Skeletal muscle satellite cell (primary cell): ENCODE measurements around the gene RAD23B. TPM values are rescaled to one million over a fixed set of nuclear protein-coding genes. Genes with fewer than 3 reads are reported as not detected.
A peak's percentile ranks its signal among the peaks of the same experiment; 100 is the strongest.

ENCODE experiments used
- H3K27me3 ChIP-seq: 2 replicates; pipeline ENCODE4 v1.7.0; 2013; ENCODE audit warnings: low read length; ENCODE audit not compliant: control insufficient read depth, insufficient read depth
- H3K36me3 ChIP-seq: 2 replicates; pipeline ENCODE4 v1.7.0; 2013; ENCODE audit warnings: mild to moderate bottlenecking, control low read depth, low read length; ENCODE audit not compliant: insufficient read depth
- H3K4me1 ChIP-seq: 2 replicates; pipeline ENCODE4 v1.7.0; 2013; ENCODE audit warnings: low read length; ENCODE audit not compliant: control insufficient read depth, insufficient read depth
- H3K4me2 ChIP-seq: 2 replicates; pipeline ENCODE4 v1.7.0; 2013; ENCODE audit warnings: mild to moderate bottlenecking, low read length
- H3K4me3 ChIP-seq: 2 replicates; pipeline ENCODE4 v1.7.0; 2013; ENCODE audit warnings: low read length
- H3K9ac ChIP-seq: 2 replicates; pipeline ENCODE4 v1.7.0; 2013; ENCODE audit warnings: mild to moderate bottlenecking, low read depth, low read length, moderate library complexity
- H3K9me3 ChIP-seq: replicated peaks from 2 replicates; pipeline ENCODE4 v1.7.0; 2013; ENCODE audit warnings: mild to moderate bottlenecking, control low read depth, low read length
- total RNA-seq: library from RNA; depleted of rRNA; stranded (reverse); fragments of >200 nt; gene quantifications from 2 replicates; pipeline ENCODE4 v1.2.3, GENCODE V29; 2012; rRNA removed

Gene RAD23B
- 111 and 146 TPM in 2 replicates for total RNA-seq

DNA sequence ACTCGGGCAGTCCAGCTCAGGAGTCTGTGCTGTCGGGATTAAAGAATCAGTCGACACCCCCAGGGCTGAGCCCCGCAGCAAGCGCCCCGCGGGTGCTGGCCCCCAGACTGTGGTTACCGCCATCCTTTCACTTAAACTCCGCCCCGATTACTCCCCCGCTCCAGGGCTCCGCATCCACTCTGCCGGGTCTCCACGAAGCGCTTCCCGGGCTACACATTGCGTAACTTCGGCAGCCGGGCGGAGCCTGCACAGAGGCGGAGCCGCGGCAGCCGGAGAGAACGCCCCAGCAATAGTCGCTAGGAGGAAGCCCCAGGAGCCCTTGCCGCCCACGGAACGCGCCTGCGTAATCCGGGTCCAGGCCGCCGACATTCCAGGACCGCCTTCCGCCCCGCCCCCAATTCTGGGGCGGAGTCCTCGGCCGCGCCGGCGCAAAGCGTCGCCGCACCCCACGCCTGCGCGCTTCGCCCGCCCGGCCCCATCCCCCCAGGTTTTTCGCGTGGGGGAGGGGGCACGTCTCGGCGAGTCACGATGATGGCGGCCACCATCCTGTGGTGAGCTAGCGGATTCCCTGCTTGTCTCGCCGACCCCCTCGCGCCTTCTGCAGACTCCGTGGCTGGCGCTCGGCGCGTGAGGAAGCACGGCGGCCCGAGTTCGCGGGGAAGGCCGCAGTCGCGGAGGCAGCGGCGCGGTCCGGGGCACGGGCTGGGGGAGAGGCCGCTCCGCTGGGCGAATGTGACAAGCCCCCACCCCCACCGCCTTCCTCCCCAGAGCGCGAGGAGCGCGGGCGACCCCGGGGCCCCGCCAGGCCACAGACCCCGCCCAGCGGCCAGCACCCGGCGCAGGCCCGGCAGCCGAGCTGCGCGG is at the start of gene RAD23B:
Gene RAD23B (plus strand): TSS at position 521 of the 864 bp plus-strand sequence. CDS start 351 bp downstream, outside the sequence.
- H3K9me3 ChIP-seq, result no peaks in the 10 kb centered on the region
- no peaks in the 10 kb centered on the region for H3K27me3 ChIP-seq
- peak within 1 kb of the TSS; percentile 91 for H3K4me2 ChIP-seq
- H3K9ac ChIP-seq, result peak within 1 kb of the TSS; percentile 98
- H3K4me3 ChIP-seq, result peak within 1 kb of the TSS; percentile 96
- peaks cover 17% of the 10 kb centered on the region for H3K4me1 ChIP-seq
- H3K36me3 ChIP-seq, result no peaks in the 10 kb centered on the region

DNA sequence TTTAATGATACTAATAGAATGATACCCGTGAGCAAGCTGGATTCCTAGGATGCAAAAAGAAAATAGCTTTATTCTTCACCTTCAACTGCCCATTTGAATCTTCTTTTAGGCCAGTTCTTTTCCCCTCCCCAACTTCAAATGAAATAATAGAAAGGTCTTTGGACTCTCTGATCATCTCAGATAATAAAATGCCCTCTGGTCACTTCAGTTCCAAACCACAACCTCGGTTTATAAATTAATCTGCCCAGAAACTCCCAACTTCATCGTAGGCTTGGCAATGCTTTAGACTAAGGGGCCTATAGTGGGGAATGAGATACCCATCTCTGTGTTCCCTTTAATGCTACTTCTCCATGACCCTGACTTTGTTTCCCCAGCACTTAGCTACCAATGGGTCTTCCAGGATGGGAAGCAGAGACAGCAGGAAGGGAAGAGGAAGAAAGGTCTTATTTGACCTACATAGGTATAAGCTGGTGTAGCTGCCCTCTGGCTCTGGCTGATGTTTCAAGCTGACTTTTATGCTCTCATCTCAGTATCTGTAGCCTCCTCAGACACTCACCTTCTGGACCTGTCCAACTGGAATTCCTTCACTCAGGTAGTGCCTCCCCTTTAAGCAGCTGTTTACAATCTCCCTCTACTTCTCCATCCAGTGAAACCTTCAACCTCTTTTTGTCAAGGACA is 47.2 kb upstream of the RAD23B start:
- Histone ChIP-seq H3K9ac (no peak overlapping the region), H3K4me2 (no peak overlapping the region), H3K9me3 (no peaks in the 10 kb centered on the region), H3K27me3 (peaks cover 7% of the 10 kb centered on the region), H3K4me1 (no peaks in the 10 kb centered on the region), H3K36me3 (no peaks in the 10 kb centered on the region), H3K4me3 (no peak overlapping the region)

DNA sequence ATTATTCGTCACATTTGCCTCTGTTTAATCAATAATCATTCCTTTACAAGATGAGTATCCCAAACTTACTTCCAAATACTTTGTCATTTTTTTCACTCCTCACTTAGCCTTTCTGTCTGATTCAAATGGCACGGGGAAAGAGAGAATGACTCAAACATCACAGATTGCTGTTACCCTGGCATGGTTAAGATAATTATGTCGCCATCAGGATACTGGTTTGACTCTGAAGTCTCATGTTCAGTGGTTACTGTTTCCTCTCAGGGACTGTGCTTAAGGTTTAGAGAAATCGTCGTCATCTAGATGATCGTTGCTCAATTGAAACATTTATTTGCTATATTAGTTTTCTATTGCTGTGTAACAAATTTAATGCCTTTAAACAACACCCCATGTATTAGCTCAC is 45.2 kb upstream of the RAD23B start:
- no peaks in the 10 kb centered on the region for H3K36me3 ChIP-seq
- no peak overlapping the region for H3K9ac ChIP-seq
- no peaks in the 10 kb centered on the region for H3K27me3 ChIP-seq
- no peak overlapping the region for H3K4me2 ChIP-seq
- no peaks in the 10 kb centered on the region for H3K4me1 ChIP-seq
- no peak overlapping the region for H3K4me3 ChIP-seq
- H3K9me3 ChIP-seq, result no peaks in the 10 kb centered on the region

DNA sequence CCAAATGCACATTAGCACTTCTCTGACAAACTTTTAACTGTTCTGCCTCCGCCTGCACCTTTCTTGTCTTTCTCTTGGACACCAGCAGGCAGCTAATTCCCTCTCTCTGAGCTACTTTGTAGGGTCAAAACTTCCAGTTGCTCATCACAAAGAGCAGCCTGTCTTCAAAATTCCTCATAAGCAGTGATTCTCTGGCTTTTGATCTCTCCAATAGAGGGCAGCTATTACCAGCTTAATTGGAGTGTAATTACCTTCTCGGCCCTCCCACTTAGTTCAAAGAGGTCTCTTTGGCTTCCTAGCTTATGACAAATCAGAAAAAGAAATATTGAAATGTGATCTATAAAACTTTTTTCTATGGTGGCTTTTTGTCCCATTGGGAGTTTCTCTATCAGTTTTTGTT is 43.6 kb upstream of the RAD23B start:
- Histone ChIP-seq H3K4me2 (no peak overlapping the region), H3K9ac (no peak overlapping the region)

DNA sequence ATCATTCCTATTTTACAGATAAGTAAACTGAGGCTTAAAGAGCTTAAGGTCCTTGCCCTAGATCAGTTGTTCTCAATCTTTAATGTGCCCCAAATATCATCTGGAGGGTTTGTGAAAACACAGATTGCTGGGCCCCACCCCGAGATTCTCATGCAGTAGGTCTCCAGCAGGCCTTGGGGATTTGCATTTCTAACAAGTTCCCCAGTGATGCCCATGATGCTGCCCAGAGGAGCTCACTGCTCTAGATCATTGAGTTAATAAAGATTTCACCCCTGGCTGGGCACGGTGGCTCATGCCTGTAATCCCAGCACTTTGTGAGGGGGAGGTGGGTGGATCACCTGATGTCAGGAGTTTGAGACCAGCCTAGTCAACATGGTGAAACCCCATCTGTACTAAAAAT is 42.8 kb upstream of the RAD23B start:
- H3K27me3 ChIP-seq, result no peaks in the 10 kb centered on the region
- no peaks in the 10 kb centered on the region for H3K9me3 ChIP-seq
- no peak overlapping the region for H3K4me2 ChIP-seq
- H3K9ac ChIP-seq, result no peak overlapping the region
- peaks cover 5% of the 10 kb centered on the region for H3K4me1 ChIP-seq
- no peaks in the 10 kb centered on the region for H3K36me3 ChIP-seq
- H3K4me3 ChIP-seq, result no peak overlapping the region

More for the DNA sequence above, 43.6 kb upstream of the RAD23B start:
- no peaks in the 10 kb centered on the region for H3K27me3 ChIP-seq
- H3K4me3 ChIP-seq, result no peak overlapping the region
- H3K9me3 ChIP-seq, result no peaks in the 10 kb centered on the region
- H3K36me3 ChIP-seq, result no peaks in the 10 kb centered on the region
- H3K4me1 ChIP-seq, result peaks cover 5% of the 10 kb centered on the region

DNA sequence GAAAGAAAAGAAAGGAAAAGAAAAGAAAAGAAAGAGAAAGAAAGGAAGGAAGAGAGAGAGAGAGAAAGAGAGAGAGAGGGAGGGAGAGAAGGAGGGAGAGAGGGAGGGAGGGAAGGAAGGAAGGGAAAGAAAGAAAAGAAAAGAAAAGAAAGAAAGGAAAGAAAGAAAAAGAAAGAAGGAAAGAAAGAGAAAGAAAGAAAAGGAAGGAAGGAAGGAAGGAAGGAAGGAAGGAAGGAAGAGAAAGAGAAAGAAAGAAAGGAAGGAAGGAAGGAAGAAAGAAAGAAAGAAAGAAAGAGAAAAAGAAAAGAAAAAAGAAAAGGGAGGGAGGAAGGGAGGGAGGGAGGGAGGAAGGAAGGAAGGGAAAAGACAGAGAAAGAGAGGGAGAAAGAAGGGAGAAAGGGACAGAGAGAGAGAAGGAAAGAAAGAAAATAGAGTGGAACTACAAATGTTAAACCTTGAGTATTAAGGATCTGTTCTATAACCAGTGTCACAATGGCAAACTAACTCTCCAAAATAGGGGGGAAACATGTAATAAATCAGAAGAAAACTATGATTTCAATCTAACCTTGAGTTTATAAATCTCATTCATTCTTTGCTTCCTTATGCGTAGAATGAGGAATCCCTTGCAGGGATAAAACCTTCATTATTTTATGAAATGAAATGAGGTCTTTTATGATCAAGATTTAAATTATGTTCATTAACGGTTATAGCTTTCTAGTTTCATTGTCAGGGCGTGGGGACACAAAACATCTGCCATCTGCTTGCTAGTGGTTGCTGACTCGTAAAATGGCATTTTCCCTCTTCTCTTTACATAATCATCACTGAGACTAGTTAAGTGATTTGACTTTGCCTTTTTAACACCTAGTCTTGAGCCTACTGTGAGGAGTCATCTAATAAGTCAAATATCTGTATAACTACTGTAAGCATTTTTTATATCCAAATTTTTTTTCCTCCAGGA is 40.7 kb upstream of the RAD23B start:
- Histone ChIP-seq H3K27me3 (no peaks in the 10 kb centered on the region), H3K36me3 (no peaks in the 10 kb centered on the region), H3K4me3 (no peak overlapping the region), H3K9me3 (no peaks in the 10 kb centered on the region), H3K9ac (no peak overlapping the region), H3K4me2 (no peak overlapping the region), H3K4me1 (peaks cover 5% of the 10 kb centered on the region)

DNA sequence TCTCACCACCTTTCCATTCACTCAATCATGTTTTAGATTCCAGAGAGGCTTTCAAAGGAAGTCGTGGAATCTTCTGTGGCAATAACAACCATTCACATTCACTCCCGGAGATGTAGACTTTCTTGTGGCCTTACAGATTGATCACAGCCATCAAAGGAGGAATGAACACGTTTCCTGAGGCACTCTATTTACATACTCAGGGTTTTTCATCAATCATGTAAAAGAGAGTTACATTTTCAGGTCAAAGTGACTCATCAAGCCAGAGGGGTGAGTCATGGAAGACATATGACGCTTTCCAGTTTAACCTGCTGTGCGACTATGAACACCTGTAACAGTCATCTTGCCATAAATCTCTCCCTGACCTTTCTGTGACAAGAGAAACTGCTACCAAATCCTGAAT is 39.3 kb upstream of the RAD23B start:
- Histone ChIP-seq H3K9me3 (no peaks in the 10 kb centered on the region), H3K27me3 (no peaks in the 10 kb centered on the region), H3K4me1 (peaks cover 5% of the 10 kb centered on the region), H3K4me3 (no peak overlapping the region), H3K4me2 (no peak overlapping the region), H3K36me3 (no peaks in the 10 kb centered on the region), H3K9ac (no peak overlapping the region)

DNA sequence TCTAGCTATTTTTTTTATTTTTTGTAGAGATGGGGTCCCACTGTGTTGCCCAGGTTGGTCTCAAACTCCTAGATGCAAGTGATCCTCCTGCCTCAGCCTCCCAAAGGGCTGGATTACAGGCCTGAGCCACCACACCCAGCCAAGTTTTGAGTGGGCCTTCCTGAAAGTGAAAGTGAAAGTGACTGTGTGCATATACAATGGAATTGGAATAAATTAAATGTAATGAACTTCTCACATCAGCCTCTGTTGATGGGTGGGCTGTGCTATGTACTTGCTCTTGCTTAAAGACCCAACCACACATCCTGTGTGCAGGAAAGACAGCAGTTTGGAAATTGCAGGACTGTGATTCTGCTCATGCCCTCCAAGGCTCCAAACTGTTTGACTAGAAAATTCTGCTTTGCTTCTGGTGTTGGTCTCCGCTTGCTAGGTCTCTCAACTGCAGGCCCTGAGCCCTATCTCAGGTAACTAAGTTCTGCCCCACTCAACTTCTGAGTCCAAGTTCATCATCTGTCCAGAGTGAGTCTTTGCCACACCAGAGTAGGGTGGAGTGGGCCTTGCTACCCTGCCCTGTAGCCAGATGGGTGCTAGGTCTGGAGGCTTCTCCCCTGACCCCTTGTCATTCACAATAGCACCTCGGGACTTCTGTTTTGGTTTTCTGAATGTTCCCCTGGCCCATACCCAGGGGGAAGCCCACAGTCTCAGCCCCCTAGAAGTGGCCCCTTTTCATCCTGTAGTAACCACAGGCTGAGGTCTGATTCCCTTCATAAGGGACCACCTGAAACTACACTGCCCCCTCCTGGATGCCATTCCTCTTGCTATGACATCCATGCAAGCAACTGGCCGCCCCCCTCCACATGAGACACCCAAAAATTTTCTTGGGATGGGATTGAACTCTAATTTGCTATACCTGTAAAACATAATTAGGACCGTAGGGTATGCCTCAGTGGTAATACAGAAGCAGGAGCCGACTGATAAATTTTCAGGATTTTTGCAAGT is 36.5 kb upstream of the RAD23B start:
- Histone ChIP-seq H3K4me3 (no peak overlapping the region), H3K4me2 (peak overlapping the region; percentile 14), H3K9me3 (no peaks in the 10 kb centered on the region), H3K4me1 (peaks cover 13% of the 10 kb centered on the region), H3K36me3 (no peaks in the 10 kb centered on the region), H3K27me3 (no peaks in the 10 kb centered on the region), H3K9ac (no peak overlapping the region)

DNA sequence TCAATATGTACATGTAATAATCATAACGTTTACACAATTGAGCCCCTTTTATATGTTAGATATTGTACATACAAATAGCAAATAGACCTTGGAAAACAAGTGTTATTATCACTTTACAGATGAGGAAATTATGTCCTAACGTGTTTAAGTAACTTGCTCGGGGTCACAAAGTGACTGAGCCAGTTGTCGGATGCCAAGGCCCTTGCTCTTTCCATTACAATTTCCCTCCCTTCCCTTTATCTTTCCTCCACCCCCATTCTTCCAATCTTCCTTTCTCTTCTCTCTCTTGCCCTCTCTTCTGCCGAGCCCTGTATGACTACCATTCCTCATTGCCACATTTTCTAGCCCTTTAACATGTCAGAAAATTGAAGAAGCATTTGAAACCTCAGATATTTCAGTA is 34.4 kb upstream of the RAD23B start:
- Histone ChIP-seq H3K4me3 (no peak overlapping the region), H3K9me3 (no peaks in the 10 kb centered on the region), H3K27me3 (no peaks in the 10 kb centered on the region), H3K4me1 (peaks cover 19% of the 10 kb centered on the region), H3K4me2 (no peak overlapping the region), H3K9ac (no peak overlapping the region), H3K36me3 (no peaks in the 10 kb centered on the region)

DNA sequence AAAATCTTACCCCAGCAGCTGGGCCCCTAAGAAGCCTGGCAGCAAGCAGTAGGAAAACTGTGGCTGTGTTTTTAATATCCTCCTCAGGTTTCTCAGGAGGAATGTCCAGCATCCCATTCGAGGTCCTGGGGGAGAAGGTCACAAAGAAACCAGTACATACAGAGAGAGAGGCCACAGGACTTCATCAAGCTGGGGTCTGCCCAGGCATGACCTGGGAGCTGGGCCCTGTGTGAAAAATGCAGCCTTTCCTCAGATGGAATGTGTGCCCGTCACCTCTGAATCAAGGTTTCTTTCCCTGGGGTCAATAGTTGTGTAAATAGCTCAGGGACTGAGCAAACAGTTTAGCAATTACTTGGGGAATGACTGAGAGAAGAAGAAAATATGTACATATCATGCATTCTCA is 33.9 kb upstream of the RAD23B start:
- H3K4me3 ChIP-seq, result no peak overlapping the region
- H3K9me3 ChIP-seq, result no peaks in the 10 kb centered on the region
- peaks cover 16% of the 10 kb centered on the region for H3K4me1 ChIP-seq
- no peak overlapping the region for H3K4me2 ChIP-seq
- no peak overlapping the region for H3K9ac ChIP-seq
- no peaks in the 10 kb centered on the region for H3K27me3 ChIP-seq
- H3K36me3 ChIP-seq, result no peaks in the 10 kb centered on the region
